A549 treated with GW870086 at 1 μM for 4 hours (cell line): ENCODE measurements around the gene HOXC13. TPM values are rescaled to one million over a fixed set of nuclear protein-coding genes. Genes with fewer than 3 reads are reported as not detected.

ENCODE experiments used
- total RNA-seq: library from RNA; stranded (reverse); fragments of 200-300 nt; extraction: Qiagen RNA extraction; gene quantifications from 5 replicates; pipeline ENCODE4 v1.2.3, GENCODE V29; 2022; ENCODE audit warnings: low read depth

The HOXC13 gene, protein sequence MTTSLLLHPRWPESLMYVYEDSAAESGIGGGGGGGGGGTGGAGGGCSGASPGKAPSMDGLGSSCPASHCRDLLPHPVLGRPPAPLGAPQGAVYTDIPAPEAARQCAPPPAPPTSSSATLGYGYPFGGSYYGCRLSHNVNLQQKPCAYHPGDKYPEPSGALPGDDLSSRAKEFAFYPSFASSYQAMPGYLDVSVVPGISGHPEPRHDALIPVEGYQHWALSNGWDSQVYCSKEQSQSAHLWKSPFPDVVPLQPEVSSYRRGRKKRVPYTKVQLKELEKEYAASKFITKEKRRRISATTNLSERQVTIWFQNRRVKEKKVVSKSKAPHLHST
- total RNA-seq = 14.2 to 23.5 TPM (median 16.9 TPM) in 5 replicates

DNA sequence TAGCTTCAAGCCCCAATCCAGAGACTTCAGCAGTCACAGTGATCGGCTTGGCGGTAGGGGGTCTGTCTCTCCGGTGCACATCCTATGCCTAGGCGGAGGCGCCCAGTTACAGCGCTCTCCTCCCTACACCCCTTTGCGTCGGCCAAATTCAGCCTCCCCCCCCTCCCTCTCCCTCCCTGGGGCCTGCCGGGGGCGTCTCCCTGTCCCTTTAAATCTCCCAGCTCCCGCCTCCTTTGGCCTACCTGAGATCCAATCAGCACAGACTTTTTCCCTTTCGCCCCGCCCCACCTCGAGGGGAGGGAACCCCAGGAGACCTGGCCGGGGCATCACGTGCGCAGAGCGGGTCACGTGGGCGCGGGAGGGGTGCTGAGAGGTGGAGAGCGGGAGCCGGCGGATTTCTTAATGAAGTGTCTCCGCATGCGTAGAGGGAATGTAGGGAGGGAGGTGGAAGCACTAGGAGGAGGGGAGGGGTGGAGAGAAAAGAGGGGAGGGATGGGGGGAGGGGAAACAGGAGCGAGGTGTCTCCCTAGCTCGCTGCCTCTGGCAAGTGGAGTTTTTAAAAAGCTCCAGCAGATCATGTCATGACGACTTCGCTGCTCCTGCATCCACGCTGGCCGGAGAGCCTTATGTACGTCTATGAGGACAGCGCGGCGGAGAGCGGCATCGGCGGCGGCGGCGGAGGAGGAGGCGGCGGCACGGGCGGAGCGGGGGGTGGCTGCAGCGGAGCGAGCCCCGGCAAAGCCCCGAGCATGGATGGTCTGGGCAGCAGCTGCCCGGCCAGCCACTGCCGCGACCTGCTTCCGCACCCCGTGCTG, at the start of gene HOXC13:
TSS of gene HOXC13 (plus strand) at position 506 of the 815 bp plus-strand sequence. CDS start at position 582, 76 bp downstream.

DNA sequence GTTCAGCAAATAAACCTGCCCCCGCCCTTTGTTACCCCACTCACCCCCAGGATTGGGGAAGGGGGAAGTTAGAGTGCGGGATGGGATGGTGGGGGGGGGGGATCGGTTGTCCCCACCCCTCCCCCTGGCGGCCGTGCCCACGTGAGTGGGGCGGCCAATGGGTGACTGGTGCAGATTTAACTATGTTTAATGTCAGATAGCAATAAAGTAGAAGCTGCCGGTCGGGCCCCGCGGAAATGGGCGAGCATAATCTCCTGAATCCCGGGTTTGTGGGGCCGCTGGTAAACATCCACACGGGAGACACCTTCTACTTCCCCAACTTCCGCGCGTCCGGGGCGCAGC, 16.0 kb downstream of the HOXC13 start, which contains the start of gene HOXC12:
TSS of gene HOXC12 (plus strand) at position 210 of the 342 bp plus-strand sequence. CDS start at position 237, 27 bp downstream.

GRCh38 chr12:53972722-53973235, 34.1 kb downstream of the HOXC13 start, which contains the start of gene HOXC11:
Gene HOXC11, plus strand, starts transcription at chr12:53973126. Its CDS starts 116 bp downstream, at chr12:53973242.

DNA sequence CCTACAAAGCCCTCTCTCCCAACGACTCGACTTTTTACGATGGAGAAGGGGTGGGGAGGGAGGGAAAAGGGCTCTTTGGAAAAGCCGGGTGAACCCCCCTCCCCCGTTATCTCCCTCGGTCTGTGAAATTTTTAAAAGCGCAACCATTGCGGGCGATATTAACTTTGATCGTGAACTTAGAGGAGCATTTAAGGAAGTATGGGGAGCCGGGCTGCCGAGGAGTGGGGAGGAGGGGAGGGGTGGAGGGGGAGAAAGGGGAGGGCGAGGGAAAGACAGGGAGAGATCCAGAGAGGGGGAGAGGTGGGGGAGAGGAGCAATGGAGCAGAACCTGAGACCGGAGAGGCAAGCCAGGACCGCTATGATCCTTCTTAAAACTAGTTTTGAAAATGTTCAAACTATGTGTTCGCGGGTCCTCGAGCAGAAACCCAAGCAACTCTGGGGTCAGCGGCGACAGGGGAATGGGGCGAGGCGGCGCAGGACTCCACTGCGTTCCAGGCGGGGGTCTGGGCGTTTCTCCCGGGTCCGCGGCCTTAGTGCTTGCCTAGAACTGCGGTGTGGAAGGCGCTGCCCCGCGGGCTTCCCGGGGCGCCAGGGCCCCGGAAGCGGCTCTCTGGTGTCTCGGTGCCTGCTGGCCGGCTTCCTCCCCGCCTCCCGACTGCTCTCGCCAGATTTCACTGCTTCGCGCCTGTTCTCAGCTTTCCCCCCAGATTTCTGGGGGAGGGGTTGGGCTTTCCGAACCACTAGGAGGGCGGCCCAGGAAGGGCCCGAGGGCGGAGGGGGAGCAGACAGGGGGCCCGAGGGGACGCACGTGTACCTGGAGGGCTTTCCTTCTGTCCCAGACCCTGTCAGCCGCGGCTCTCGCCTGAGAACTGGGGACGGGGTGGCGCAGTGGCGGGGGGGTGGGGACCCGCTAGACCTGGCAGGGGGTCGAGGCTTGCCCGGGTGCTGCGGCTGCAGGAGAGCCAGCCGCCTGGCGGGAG, 35.7 kb downstream of the HOXC13 start, which contains the start of gene HOTAIR:
TSS of gene HOTAIR (minus strand) at position 871 of the 980 bp plus-strand sequence.

GRCh38 chr12:53984901-53985691, 46.5 kb downstream of the HOXC13 start, which contains the start of gene HOXC10:
Gene HOXC10, plus strand, starts transcription at chr12:53985146. Its CDS starts 114 bp downstream, at chr12:53985260.

Other genes with a start within 250 kb of the HOXC13 start
- gene CALCOCO1, start 211.4 kb upstream of the HOXC13 start, total RNA-seq = 15.7 to 19.7 TPM (median 18.8 TPM) in 5 replicates
- gene CISTR, start 186.9 kb upstream of the HOXC13 start, total RNA-seq = not detected in 5 replicates
- gene HOXC12, start 16.1 kb downstream of the HOXC13 start, total RNA-seq = not detected in 5 replicates
- 0.52 to 0.74 TPM (median 0.58 TPM) in 5 replicates for gene HOXC11, start 34.3 kb downstream of the HOXC13 start, total RNA-seq
- gene HOTAIR, start 36.1 kb downstream of the HOXC13 start, total RNA-seq = 0.10 to 0.40 TPM (median 0.23 TPM) in 5 replicates
- 2.1 to 4.3 TPM (median 2.5 TPM) in 5 replicates for gene HOXC10, start 46.3 kb downstream of the HOXC13 start, total RNA-seq
- 9.4 to 15.9 TPM (median 11.8 TPM) in 5 replicates for gene HOXC9, start 61.3 kb downstream of the HOXC13 start, total RNA-seq
- 4.4 to 5.3 TPM (median 4.5 TPM) in 5 replicates for gene HOXC8, start 70.2 kb downstream of the HOXC13 start, total RNA-seq
- gene HOXC6, start 89.6 kb downstream of the HOXC13 start, total RNA-seq = 3.7 to 4.8 TPM (median 4.4 TPM) in 5 replicates
- gene HOXC5, start 94.2 kb downstream of the HOXC13 start, total RNA-seq = 0.38 to 1.3 TPM (median 0.61 TPM) in 5 replicates
- 1.9 to 3.5 TPM (median 3.5 TPM) in 5 replicates for gene HOXC4, start 115.0 kb downstream of the HOXC13 start, total RNA-seq